GF-D8 (cell line): ENCODE data around the gene CYB5RL.
"Not testable (repeated sequence)": the region's sequence is repeated elsewhere in the genome, so short reads cannot be mapped to it uniquely, and the experiment has no call there.

Experiments
- DNase-seq: peaks from one replicate; lab custom pipeline; 2025; lab: John Stamatoyannopoulos, UW

Gene CYB5RL

GRCh38 chr1:54225986-54226559 is 26.2 kb upstream of the CYB5RL start:
- DNase-seq, result no peak

GRCh38 chr1:54225378-54225777 is 25.5 kb upstream of the CYB5RL start:
- DNase-seq, result no peak

- DNase-seq, result no peak
These were observed 24.4 kb upstream of the CYB5RL start for GRCh38 chr1:54224233-54224632.

- DNase-seq, result no peak
These were observed 23.8 kb upstream of the CYB5RL start for GRCh38 chr1:54223441-54224202.

- DNase-seq, result no peak
These were observed 22.9 kb upstream of the CYB5RL start for GRCh38 chr1:54222711-54223110.

GRCh38 chr1:54221867-54222484 is 22.1 kb upstream of the CYB5RL start:
- no peak for DNase-seq

GRCh38 chr1:54221113-54221834 is 21.4 kb upstream of the CYB5RL start:
- DNase-seq, result no peak

- peak; percentile 91 for DNase-seq
These were observed 20.4 kb upstream of the CYB5RL start for GRCh38 chr1:54220004-54220811.

- peak; percentile 31 for DNase-seq
These were observed 19.8 kb upstream of the CYB5RL start for GRCh38 chr1:54219688-54220003.

GRCh38 chr1:54218883-54219687 is 19.3 kb upstream of the CYB5RL start:
- no peak for DNase-seq

GRCh38 chr1:54215523-54215922 is 15.7 kb upstream of the CYB5RL start:
- DNase-seq, result no peak

GRCh38 chr1:54212872-54213271 is 13.0 kb upstream of the CYB5RL start:
- DNase-seq, result peak; percentile 26

GRCh38 chr1:54207896-54208295 is 8.1 kb upstream of the CYB5RL start:
- not testable (repeated sequence) for DNase-seq

- DNase-seq, result no peak
These were observed 7.5 kb upstream of the CYB5RL start for GRCh38 chr1:54207287-54207686.

- DNase-seq, result no peak
These were observed 4.4 kb upstream of the CYB5RL start for GRCh38 chr1:54204199-54204598.

- no peak for DNase-seq
These were observed 728 bp upstream of the CYB5RL start for GRCh38 chr1:54200519-54200997.

- DNase-seq, result no peak
These were observed 572 bp downstream of the CYB5RL start for GRCh38 chr1:54199151-54199764.

- no peak for DNase-seq
These were observed 6.4 kb downstream of the CYB5RL start for GRCh38 chr1:54193453-54193852.

GRCh38 chr1:54191525-54191924 is 8.3 kb downstream of the CYB5RL start:
- no peak for DNase-seq

GRCh38 chr1:54190526-54190925 is 9.3 kb downstream of the CYB5RL start:
- no peak for DNase-seq

- DNase-seq, result no peak
These were observed 11.5 kb downstream of the CYB5RL start for GRCh38 chr1:54188291-54188690.
